ENCODE measurements around the gene CENATAC.

Gene CENATAC

DNA sequence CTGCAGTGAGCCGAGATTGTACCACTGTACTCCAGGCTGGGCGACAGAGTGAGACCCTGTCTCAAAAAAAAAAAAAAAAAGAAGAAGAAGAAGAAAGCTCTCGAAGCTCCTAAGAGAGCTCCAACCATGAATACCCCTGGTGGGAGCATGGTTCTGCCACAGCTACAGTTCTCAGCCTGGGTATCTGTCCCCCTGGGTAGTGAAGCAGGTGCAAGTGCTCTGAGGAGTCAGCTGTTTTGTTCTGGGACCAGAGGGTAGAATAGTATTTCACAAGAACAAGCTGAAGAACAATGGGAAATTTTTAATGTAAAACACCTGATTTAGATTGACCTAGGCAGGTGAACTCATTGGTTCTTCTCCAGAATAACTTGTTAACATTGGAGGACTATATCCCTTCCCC, 63.3 kb downstream of the CENATAC start:
- TF ChIP-seq, protein P1, sequence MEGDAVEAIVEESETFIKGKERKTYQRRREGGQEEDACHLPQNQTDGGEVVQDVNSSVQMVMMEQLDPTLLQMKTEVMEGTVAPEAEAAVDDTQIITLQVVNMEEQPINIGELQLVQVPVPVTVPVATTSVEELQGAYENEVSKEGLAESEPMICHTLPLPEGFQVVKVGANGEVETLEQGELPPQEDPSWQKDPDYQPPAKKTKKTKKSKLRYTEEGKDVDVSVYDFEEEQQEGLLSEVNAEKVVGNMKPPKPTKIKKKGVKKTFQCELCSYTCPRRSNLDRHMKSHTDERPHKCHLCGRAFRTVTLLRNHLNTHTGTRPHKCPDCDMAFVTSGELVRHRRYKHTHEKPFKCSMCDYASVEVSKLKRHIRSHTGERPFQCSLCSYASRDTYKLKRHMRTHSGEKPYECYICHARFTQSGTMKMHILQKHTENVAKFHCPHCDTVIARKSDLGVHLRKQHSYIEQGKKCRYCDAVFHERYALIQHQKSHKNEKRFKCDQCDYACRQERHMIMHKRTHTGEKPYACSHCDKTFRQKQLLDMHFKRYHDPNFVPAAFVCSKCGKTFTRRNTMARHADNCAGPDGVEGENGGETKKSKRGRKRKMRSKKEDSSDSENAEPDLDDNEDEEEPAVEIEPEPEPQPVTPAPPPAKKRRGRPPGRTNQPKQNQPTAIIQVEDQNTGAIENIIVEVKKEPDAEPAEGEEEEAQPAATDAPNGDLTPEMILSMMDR (conservative IDR thresholded peaks at IDR 0.05), result no peak
- no peak overlapping the region for H3K27ac ChIP-seq

DNA sequence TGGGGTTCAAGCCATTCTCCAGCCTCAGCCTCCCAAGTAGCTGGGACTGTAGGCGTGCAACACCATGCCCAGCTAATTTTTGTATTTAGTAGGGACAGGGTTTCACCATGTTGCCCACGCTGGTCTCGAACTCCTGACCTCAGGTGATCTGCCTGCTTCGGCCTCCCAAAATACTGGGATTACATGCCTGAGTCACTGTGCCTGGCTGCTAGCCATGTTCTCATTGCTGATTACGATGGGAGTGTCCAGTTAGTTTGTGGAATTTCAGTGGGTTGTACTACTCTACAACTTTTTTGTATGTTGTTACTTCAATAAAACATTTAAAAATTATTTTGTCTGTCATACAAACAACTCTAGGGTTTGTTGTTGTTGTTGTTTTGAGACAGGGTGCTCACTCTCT, 64.8 kb downstream of the CENATAC start:
- TF ChIP-seq, protein P1 (conservative IDR thresholded peaks at IDR 0.05), result no peak
- no peak overlapping the region for H3K27ac ChIP-seq

DNA sequence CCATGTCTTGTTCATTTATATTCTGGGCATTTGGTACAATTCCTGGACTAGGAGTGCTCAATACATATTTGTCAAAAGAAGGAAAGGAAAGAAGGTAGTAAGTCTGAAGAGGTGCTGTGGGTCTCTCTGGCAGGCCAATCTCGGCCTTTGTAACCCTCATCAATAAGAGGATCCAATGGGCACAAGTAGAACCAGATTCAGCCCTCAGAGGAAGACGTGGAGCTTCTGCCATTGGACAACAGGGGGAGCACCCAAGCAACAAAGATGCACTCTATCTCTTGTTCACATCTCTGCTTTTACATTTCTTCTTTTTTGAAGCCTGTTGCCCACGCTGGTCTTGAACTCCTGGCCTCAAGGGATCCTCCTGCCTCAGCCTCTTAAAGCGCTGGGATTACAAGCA, 67.4 kb downstream of the CENATAC start:
- TF ChIP-seq, protein P1 (conservative IDR thresholded peaks at IDR 0.05), result peak; percentile 64
- no peak overlapping the region for H3K27ac ChIP-seq

All from VCaP (cell line).